Esophagus squamous epithelium (tissue), 4 donors: ENCODE results near the gene MYCBP.

Source experiments
- CTCF ChIP-seq, 6 experiments: fragments of 450-650 bp in 4 of 6; fragments of 200-600 bp in 2 of 6; sonication (generic) in 2 of 6; IDR thresholded peaks; one replicate each; pipeline ENCODE4 v1.5.1; 2016 to 2019; ENCODE audit warnings: antibody characterized with exemption in 6 of 6, mild to moderate bottlenecking in 4 of 6, moderate library complexity in 4 of 6
- POLR2A ChIP-seq, 4 donors: fragments of 450-650 bp; IDR thresholded peaks; one replicate each; pipeline ENCODE4 v1.6.1; 2017; ENCODE audit warnings: antibody characterized with exemption in 4 of 4, mild to moderate bottlenecking in 4 of 4, moderate library complexity in 3 of 4

- TF ChIP-seq CTCF (IDR thresholded peaks at IDR 0.05) = no peak
- TF ChIP-seq POLR2A (IDR thresholded peaks at IDR 0.05) = no peak
Observed at GRCh38 chr1:38908821-38909220, 35.7 kb upstream of the MYCBP start.
